SKM-1 (cell line): Measurements from ENCODE around the gene CYP11A1.
"Not testable (repeated sequence)": the region's sequence is repeated elsewhere in the genome, so short reads cannot be mapped to it uniquely, and the experiment has no call there.

ENCODE experiments used
- DNase-seq: peaks from one replicate; lab custom pipeline; 2025; ENCODE audit not compliant: unreplicated experiment; lab: John Stamatoyannopoulos, UW

CYP11A1 gene

GRCh38 chr15:74376226-74376625, 8.8 kb upstream of the CYP11A1 start:
- DNase-seq, result no peak

- DNase-seq, result peak; percentile 79
Observed at GRCh38 chr15:74375303-74375693, 7.9 kb upstream of the CYP11A1 start.

- no peak for DNase-seq
Observed at GRCh38 chr15:74374648-74375302, 7.3 kb upstream of the CYP11A1 start.

GRCh38 chr15:74373731-74374647, 6.5 kb upstream of the CYP11A1 start:
- DNase-seq, result peak; percentile 82

- no peak for DNase-seq
Observed at GRCh38 chr15:74373056-74373650, 5.7 kb upstream of the CYP11A1 start.

- no peak for DNase-seq
Observed at GRCh38 chr15:74370471-74370870, 3.0 kb upstream of the CYP11A1 start.

GRCh38 chr15:74369756-74370155, 2.3 kb upstream of the CYP11A1 start:
- no peak for DNase-seq

GRCh38 chr15:74369084-74369745, 1.8 kb upstream of the CYP11A1 start:
- no peak for DNase-seq

GRCh38 chr15:74368121-74368520, 675 bp upstream of the CYP11A1 start:
- DNase-seq, result no peak

- no peak for DNase-seq
Observed at GRCh38 chr15:74365598-74366445, 1.6 kb downstream of the CYP11A1 start.

- DNase-seq, result no peak
Observed at GRCh38 chr15:74364936-74365597, 2.4 kb downstream of the CYP11A1 start.

GRCh38 chr15:74362482-74362881, 5.0 kb downstream of the CYP11A1 start:
- no peak for DNase-seq

- DNase-seq, result not testable (repeated sequence)
Observed at GRCh38 chr15:74360855-74361254, 6.6 kb downstream of the CYP11A1 start.

GRCh38 chr15:74359376-74359775, 8.1 kb downstream of the CYP11A1 start:
- DNase-seq, result not testable (repeated sequence)

GRCh38 chr15:74357514-74357913, 9.9 kb downstream of the CYP11A1 start:
- peak; percentile 19 for DNase-seq

- DNase-seq, result not testable (repeated sequence)
Observed at GRCh38 chr15:74356050-74356449, 11.4 kb downstream of the CYP11A1 start.

- DNase-seq, result not testable (repeated sequence)
Observed at GRCh38 chr15:74353992-74354391, 13.5 kb downstream of the CYP11A1 start.

- no peak for DNase-seq
Observed at GRCh38 chr15:74352393-74352910, 15.0 kb downstream of the CYP11A1 start.

GRCh38 chr15:74351670-74352069, 15.8 kb downstream of the CYP11A1 start:
- DNase-seq, result no peak
